Prostate gland (tissue), 2 donors: ENCODE measurements around the gene DHRS7B. TPM values are rescaled to one million over a fixed set of nuclear protein-coding genes. Genes with fewer than 3 reads are reported as not detected.

Source experiments
- DNase-seq: peaks from one replicate; pipeline ENCODE4 v3.0.0-alpha.2; 2019; ENCODE audit warnings: low spot score
- H3K27ac ChIP-seq, 2 donors: fragments of 200-600 bp; sonication (generic); 2 replicates each; pipeline ENCODE4 v1.5.1; 2017 to 2019
- H3K27me3 ChIP-seq: fragments of 200-600 bp; sonication (generic); replicated peaks from 2 replicates; pipeline ENCODE4 v1.5.1; 2019; ENCODE audit not compliant: insufficient read depth
- H3K36me3 ChIP-seq, 2 donors: fragments of 200-600 bp; sonication (generic); 1 replicate in 1 of 2; 2 replicates in 1 of 2; pipeline versions ENCODE4 v1.5.1 to v1.8.1; 2017 to 2019
- H3K4me1 ChIP-seq: fragments of 200-600 bp; sonication (generic); replicated peaks from 2 replicates; pipeline ENCODE4 v1.5.1; 2019
- H3K4me3 ChIP-seq, 2 donors: fragments of 200-600 bp; sonication (generic); 2 replicates each; pipeline ENCODE4 v1.5.1; 2017 to 2019
- H3K9me3 ChIP-seq: fragments of 200-600 bp; sonication (generic); 2 replicates; pipeline ENCODE4 v1.5.1; 2017
- CTCF ChIP-seq, 4 experiments: fragments of 200-600 bp in 2 of 4; fragments of 450-650 bp in 2 of 4; sonication (generic) in 2 of 4; IDR thresholded peaks; 1 replicate in 3 of 4; 2 replicates in 1 of 4; pipeline ENCODE4 v1.5.1; 2016 to 2019; ENCODE audit warnings: antibody characterized with exemption in 4 of 4, mild to moderate bottlenecking in 2 of 4, moderate library complexity in 2 of 4
- POLR2A ChIP-seq: fragments of 450-650 bp; IDR thresholded peaks from one replicate; pipeline ENCODE4 v1.6.1; 2016; ENCODE audit warnings: antibody characterized with exemption, mild to moderate bottlenecking
- POLR2AphosphoS5 ChIP-seq: sonication (generic); formaldehyde crosslinking; IDR thresholded peaks from one replicate; pipeline ENCODE4 v1.6.1; 2017; ENCODE audit warnings: antibody characterized with exemption
- WGBS: methylation state at CpG from one replicate; pipeline ENCODE4 v1.1.5; 2018; 5-methylcytosine and 5-hydroxymethylcytosine counted together
- intact Hi-C: fragments of 100-400 bp; cut with DNase I; formaldehyde crosslinking; loops from one replicate; pipeline ENCODE4 v1.14.2; 2022
- total RNA-seq, 2 donors: library from RNA; depleted of rRNA; stranded (reverse); fragments of >200 nt; gene quantifications; one replicate each; pipeline ENCODE4 v1.1.0, GENCODE V29; 2016

The DHRS7B gene
- total RNA-seq, 2 donors from 2014 or later, result 52.1 to 67.5 TPM

DNA sequence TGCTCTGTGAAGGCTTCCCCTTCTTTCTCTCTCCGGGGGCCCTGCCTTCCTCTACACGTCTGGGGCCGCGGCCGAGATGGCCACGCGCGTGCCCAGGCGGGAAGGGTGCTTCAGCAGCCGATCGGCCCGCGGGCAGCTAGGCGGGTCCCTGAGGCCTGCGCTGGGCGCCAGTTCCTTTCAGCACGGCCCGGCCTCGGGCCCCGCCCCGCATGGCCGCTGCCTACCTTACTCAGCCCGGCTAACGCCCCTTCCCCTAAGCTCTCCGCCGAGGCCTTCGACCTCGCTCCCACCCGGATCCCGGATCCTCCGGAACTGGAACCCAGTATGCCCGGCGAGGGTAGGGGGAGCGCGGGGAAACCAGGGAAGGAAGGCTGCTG lies 86.9 kb downstream of the DHRS7B start:
- Histone ChIP-seq H3K9me3 (no peaks in the 10 kb centered on the region), H3K4me3 (peak overlapping the region; percentile 74 to 93), H3K36me3 (no peaks in the 10 kb centered on the region), H3K4me1 (peaks cover 41% of the 10 kb centered on the region), H3K27me3 (no peaks in the 10 kb centered on the region), H3K27ac (peak overlapping the region; percentile 91 to 93)
- WGBS, result under 1% methylated on average over 35 of the region's 35 CpGs
- intact Hi-C loops, result loop anchor here (2.0 to 5.0 kb wide), 2 partner anchors 64 to 87 kb away; partner anchors contain the start of gene DHRS7B
- TF ChIP-seq POLR2AphosphoS5, result no peak
- no peak for TF ChIP-seq CTCF (IDR thresholded peaks at IDR 0.05)
- no peak for TF ChIP-seq POLR2A
- DNase-seq, result no peak

GRCh38 chr17:21214015-21214776 lies 87.4 kb downstream of the DHRS7B start, which contains the start of gene TMEM11:
Gene TMEM11 (minus strand): TSS chr17:21214161. CDS start chr17:21214152, 9 bp downstream.
- Histone ChIP-seq H3K27ac (peak within 1 kb of the TSS; percentile 91 to 93), H3K9me3 (no peaks in the 10 kb centered on the region), H3K36me3 (no peaks in the 10 kb centered on the region), H3K4me3 (peak within 1 kb of the TSS; percentile 74 to 93), H3K27me3 (no peaks in the 10 kb centered on the region), H3K4me1 (peaks cover 37% of the 10 kb centered on the region)
- intact Hi-C loops, result loop anchor here (5.0 kb wide), 1 partner anchor 63 kb away; no protein-coding TSS in a partner anchor
- TF ChIP-seq POLR2A (peak; percentile 74), CTCF (IDR thresholded peaks at IDR 0.05) (peak in 2 of 4 experiments; percentile 15 to 26), POLR2AphosphoS5 (peak; percentile 91)
- under 1% methylated on average over 56 of the region's 76 CpGs for WGBS
- peak; percentile 94 for DNase-seq

DNA sequence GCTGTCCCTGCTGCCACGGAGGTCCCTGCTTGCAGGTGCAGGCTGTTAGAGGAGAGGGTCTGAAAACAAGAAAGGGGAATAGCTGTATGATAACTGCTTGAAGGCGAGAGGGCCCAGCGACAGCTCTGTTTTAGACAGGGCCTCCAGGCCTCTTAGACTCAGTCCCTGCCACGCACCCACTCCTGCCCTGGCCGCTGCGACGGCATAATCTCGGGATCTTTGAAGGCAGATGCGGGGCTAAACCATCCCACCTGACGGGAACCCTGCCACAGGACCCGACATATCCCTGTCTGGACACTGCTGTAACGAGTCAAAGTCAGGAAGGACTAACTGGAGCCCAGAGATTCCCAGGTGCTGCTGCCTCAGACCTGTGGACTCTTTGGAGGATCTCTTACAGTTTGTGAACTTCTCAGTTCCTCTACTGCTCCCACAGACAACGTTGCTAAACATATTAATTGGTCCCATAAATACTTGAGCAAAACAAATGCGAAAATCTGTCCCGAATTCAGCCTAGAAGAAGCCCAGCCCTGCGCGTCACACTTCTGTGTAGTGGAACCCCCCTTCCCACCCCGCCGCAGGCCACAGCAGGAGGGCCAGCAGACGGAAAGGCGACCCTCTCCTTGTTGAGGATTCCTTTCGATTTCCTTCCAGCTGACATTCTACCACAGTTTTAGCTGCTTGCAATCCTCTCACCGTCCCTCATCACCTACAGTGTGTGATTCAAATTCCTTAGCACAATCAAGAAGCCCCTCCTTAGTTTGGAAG lies 88.2 kb downstream of the DHRS7B start:
- intact Hi-C loops, result loop anchor here (5.0 kb wide), 2 partner anchors 37 to 62 kb away; partner anchors contain the start of gene NATD1
- Histone ChIP-seq H3K27me3 (no peaks in the 10 kb centered on the region), H3K4me3 (peak overlapping the region; percentile 74 to 93), H3K36me3 (no peaks in the 10 kb centered on the region), H3K9me3 (no peaks in the 10 kb centered on the region), H3K27ac (peak overlapping the region; percentile 91 to 93), H3K4me1 (peaks cover 30% of the 10 kb centered on the region)
- TF ChIP-seq CTCF (IDR thresholded peaks at IDR 0.05) (no peak), POLR2AphosphoS5 (no peak), POLR2A (no peak)
- no peak for DNase-seq
- WGBS, result 7% methylated on average over 23 of the region's 23 CpGs

GRCh38 chr17:21215935-21216334 lies 89.2 kb downstream of the DHRS7B start:
- Histone ChIP-seq H3K4me3 (no peak overlapping the region), H3K4me1 (peaks cover 21% of the 10 kb centered on the region), H3K27me3 (no peaks in the 10 kb centered on the region), H3K27ac (no peak overlapping the region), H3K36me3 (no peaks in the 10 kb centered on the region), H3K9me3 (no peaks in the 10 kb centered on the region)
- DNase-seq, result no peak
- TF ChIP-seq CTCF (IDR thresholded peaks at IDR 0.05) (no peak), POLR2AphosphoS5 (no peak), POLR2A (no peak)
- intact Hi-C loops, result loop anchor here (5.0 kb wide), 1 partner anchor 36 kb away; the partner anchor contains the start of gene NATD1
- 90% methylated on average over 6 of the region's 6 CpGs for WGBS
